ENCODE results near the gene KLK15.

The KLK15 gene

DNA sequence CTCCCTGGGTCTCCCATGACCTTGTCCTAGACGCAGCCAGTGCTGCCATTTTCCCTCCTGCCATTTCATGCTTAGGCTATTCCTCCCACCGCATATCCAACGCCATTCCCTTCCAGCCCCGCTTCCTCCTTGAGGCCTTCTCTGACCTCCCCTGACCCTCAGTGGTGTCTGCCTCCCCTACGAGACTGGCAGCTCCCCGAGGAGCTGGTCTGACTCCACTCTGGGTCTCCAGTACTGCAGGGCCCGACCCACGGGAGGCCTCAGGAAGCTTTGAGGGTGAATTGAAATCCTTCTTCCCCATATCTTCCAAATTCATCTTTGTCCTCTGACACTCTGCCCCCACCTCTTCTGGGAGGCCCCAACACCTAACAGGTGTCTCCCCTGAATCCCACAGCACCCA lies 708 bp downstream of the KLK15 start:
- no peaks in the 10 kb centered on the region for H3K36me3 ChIP-seq (ENCODE audit: control insufficient read depth, insufficient read depth, low read length)
- H3K4me1 ChIP-seq (ENCODE audit: control insufficient read depth, insufficient read depth, low read length) = peaks cover 6% of the 10 kb centered on the region
- H3K27ac ChIP-seq (ENCODE audit: low read depth, low read length) = no peak overlapping the region
- no peak overlapping the region for H3K4me3 ChIP-seq (ENCODE audit: low read depth, low read length)
- H3K27me3 ChIP-seq (ENCODE audit: control insufficient read depth, insufficient read depth, low read length) = peaks cover 77% of the 10 kb centered on the region
- no peak overlapping the region for H3K9ac ChIP-seq (ENCODE audit: low read length)
- no peaks in the 10 kb centered on the region for H3K9me3 ChIP-seq (ENCODE audit: control insufficient read depth, insufficient read depth, low read depth, low read length)

DNA sequence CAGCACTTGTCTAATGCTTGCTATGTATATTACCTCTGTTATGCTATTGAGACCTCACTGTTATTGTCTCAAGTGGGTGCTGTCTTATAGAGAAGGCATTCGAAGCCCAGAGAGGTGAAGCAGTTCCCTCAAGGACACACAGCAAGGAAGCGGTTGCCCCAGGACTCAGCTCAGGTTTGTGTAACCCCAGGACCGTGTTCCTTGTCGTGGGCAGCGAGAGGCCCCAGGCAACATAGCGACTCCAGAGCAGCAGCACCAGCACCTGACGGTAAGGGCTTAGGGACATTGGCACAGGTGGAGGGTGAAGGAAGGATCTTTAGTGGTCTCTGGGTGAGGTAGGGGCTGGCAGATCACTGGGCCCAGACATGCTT lies 2.4 kb downstream of the KLK15 start:
- Histone ChIP-seq H3K9ac (ENCODE audit: low read length) (no peak overlapping the region), H3K27ac (ENCODE audit: low read depth, low read length) (no peak overlapping the region), H3K27me3 (ENCODE audit: control insufficient read depth, insufficient read depth, low read length) (peaks cover 77% of the 10 kb centered on the region), H3K4me3 (ENCODE audit: low read depth, low read length) (no peak overlapping the region), H3K4me1 (ENCODE audit: control insufficient read depth, insufficient read depth, low read length) (no peaks in the 10 kb centered on the region; the same call in 1 of the 2 replicates), H3K9me3 (ENCODE audit: control insufficient read depth, insufficient read depth, low read depth, low read length) (no peaks in the 10 kb centered on the region), H3K36me3 (ENCODE audit: control insufficient read depth, insufficient read depth, low read length) (no peaks in the 10 kb centered on the region)

DNA sequence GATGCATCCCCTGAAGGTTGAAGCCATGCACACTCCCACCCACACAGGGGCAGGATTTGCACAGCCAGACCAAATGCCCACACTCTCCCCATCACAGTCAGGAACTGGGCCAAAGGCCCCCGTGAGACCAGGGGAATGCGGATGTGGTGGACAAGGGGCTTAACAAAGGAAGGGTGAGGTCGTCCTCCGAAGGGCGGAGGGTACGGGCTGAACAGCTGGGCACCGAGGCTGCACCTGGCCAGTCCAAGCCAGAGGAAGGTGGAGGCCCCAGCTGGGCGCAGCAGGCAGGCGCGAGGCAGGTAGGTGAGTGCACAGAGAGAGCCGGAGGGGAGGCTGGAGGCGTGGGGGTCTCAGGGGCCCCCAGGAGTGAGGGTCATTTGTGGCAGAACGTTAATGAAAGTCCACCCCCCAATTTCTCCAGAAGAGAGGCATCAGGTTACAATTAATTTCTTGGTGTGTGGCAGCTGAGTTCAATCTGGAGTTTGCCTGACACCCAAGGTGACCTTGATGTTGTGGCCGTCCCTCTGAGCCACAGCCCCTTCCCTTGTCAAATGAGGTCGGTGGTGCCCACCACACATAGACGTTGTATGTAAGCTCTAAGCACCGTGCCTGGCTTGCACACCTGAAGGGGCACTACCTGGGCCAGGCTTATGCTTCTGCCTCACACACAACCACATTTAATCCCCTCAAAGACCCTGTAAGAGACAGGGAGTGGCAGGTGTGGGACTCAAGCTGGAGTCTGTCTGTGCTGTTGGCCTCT lies 2.9 kb downstream of the KLK15 start:
- peaks cover 77% of the 10 kb centered on the region for H3K27me3 ChIP-seq (ENCODE audit: control insufficient read depth, insufficient read depth, low read length)
- H3K27ac ChIP-seq (ENCODE audit: low read depth, low read length) = no peak overlapping the region
- H3K4me3 ChIP-seq (ENCODE audit: low read depth, low read length) = no peak overlapping the region
- H3K9me3 ChIP-seq (ENCODE audit: control insufficient read depth, insufficient read depth, low read depth, low read length) = no peaks in the 10 kb centered on the region
- no peak overlapping the region for H3K9ac ChIP-seq (ENCODE audit: low read length)
- no peaks in the 10 kb centered on the region for H3K36me3 ChIP-seq (ENCODE audit: control insufficient read depth, insufficient read depth, low read length)
- H3K4me1 ChIP-seq (ENCODE audit: control insufficient read depth, insufficient read depth, low read length) = no peaks in the 10 kb centered on the region

DNA sequence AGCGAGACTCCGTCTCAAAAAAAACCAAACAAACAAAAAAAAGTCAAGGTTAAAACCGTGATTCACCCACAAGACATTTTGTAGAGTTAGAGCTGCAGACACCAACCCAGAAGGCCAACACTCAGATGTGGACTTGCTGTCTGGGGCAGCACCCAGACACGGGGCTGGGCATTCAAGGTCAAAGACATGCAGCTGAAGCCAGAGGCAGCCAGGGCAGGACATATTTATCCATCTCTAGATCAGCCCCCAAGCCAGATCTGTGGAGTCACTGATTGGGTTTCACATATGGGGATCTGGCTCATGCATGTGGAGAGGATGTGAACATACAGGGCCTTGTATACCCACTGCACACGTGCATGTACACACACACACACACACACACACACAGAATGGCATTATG lies 3.6 kb downstream of the KLK15 start:
- no peaks in the 10 kb centered on the region for H3K4me1 ChIP-seq (ENCODE audit: control insufficient read depth, insufficient read depth, low read length)
- H3K4me3 ChIP-seq (ENCODE audit: low read depth, low read length) = no peak overlapping the region
- H3K27me3 ChIP-seq (ENCODE audit: control insufficient read depth, insufficient read depth, low read length) = peaks cover 76% of the 10 kb centered on the region
- no peak overlapping the region for H3K27ac ChIP-seq (ENCODE audit: low read depth, low read length)
- no peaks in the 10 kb centered on the region for H3K36me3 ChIP-seq (ENCODE audit: control insufficient read depth, insufficient read depth, low read length)
- no peaks in the 10 kb centered on the region for H3K9me3 ChIP-seq (ENCODE audit: control insufficient read depth, insufficient read depth, low read depth, low read length)
- no peak overlapping the region for H3K9ac ChIP-seq (ENCODE audit: low read length)

DNA sequence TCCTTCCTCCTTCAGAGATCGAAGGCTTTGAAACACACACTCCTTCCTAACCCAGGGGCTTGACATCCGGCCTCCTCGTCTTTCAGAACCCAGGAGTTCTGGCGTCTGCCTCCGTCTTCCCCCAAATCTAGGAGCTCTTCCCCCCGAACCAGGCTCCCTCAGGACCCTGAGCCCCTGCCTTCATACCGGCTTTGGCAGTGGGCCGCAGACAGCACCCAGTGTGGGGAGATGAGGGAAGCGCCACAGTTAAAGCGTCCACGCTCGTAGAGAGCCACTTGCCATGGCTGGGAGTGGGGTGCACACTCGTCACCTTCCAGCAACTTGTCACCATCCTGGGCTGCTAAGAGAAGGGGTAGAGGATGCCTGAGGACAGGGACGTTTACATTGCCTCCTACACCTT lies 5.9 kb downstream of the KLK15 start:
- peaks cover 77% of the 10 kb centered on the region for H3K27me3 ChIP-seq (ENCODE audit: control insufficient read depth, insufficient read depth, low read length)
- H3K4me1 ChIP-seq (ENCODE audit: control insufficient read depth, insufficient read depth, low read length) = no peaks in the 10 kb centered on the region
- no peak overlapping the region for H3K9ac ChIP-seq (ENCODE audit: low read length)
- no peaks in the 10 kb centered on the region for H3K9me3 ChIP-seq (ENCODE audit: control insufficient read depth, insufficient read depth, low read depth, low read length)
- no peak overlapping the region for H3K4me3 ChIP-seq (ENCODE audit: low read depth, low read length)
- H3K36me3 ChIP-seq (ENCODE audit: control insufficient read depth, insufficient read depth, low read length) = no peaks in the 10 kb centered on the region
- no peak overlapping the region for H3K27ac ChIP-seq (ENCODE audit: low read depth, low read length)

DNA sequence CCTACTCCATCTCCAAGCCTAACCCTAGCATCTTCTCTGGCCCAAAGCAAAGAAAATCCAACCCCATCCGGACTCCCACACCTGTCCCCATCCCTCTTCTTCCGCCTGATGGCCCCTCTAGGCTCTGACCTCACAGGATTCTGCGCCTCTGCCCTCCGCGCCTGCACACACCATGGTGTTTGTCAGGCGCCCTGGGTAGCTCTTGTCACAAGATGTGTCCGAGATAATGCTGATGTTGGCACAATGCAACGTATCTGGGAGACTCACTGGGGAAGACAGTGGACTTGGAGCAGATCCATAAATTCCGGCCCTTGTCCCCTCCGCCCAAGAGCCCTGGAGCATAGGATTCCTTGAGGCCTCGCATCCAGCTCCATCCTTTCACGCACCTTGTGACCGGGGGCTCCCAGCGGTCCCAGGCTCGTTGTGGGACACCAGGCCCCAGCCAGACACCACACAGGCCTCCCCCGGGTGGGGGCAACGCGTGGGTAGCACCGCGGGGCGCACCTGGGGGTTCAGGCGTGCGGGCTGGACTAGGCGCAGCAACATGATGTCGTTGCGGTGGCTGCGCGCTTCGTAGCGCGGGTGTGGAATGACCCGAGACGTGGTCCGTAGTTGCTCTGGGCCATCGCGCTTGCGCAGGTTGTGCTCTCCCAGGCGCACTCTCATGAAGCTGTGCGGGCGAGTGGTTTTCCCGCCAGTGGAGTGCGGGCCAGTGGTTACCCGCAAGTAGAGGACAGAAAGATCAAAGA lies 6.7 kb downstream of the KLK15 start:
- Histone ChIP-seq H3K4me1 (ENCODE audit: control insufficient read depth, insufficient read depth, low read length) (peaks cover 2% of the 10 kb centered on the region; the same call in 1 of the 2 replicates), H3K9ac (ENCODE audit: low read length) (no peak overlapping the region), H3K27me3 (ENCODE audit: control insufficient read depth, insufficient read depth, low read length) (peaks cover 83% of the 10 kb centered on the region), H3K4me3 (ENCODE audit: low read depth, low read length) (no peak overlapping the region), H3K9me3 (ENCODE audit: control insufficient read depth, insufficient read depth, low read depth, low read length) (no peaks in the 10 kb centered on the region), H3K36me3 (ENCODE audit: control insufficient read depth, insufficient read depth, low read length) (no peaks in the 10 kb centered on the region), H3K27ac (ENCODE audit: low read depth, low read length) (no peak overlapping the region)

DNA sequence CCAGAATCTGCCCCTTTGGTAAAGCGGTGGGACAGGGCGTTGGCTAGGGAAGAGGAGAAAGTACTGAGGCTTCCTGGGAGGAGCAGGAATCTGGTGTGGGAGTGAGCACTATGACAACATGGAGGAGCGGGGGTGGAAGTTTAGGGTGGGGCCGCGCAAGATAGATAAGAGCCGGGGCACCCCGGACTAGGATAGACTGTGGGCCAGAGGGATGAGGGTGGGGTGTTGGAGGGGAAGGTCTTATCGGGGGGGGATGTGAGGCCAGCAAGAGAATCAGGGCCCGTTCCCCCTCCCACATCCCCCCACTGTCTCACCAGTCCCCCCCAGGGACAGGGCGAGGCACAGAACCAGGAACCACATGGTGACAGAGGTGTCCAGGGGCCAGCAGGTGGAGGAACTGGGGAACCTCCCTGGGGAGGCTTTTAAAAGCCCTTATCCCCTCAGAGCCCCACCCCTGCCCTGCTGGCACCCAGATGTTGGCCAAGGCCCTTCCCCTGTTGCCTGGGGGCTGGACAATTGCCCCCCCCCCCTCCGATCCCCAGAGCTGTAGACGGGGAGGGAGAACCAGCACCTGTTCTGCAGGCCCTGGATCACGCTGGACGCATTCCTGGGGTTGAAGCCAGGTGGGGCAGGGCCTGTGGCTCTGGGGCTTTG lies 9.9 kb downstream of the KLK15 start, which contains the start of gene KLK1:
KLK1 (minus strand) TSS at position 399 of the 654 bp plus-strand sequence; CDS start at position 360, 39 bp downstream.
- peaks cover 96% of the 10 kb centered on the region for H3K27me3 ChIP-seq (ENCODE audit: control insufficient read depth, insufficient read depth, low read length)
- no peak within 1 kb of the TSS for H3K27ac ChIP-seq (ENCODE audit: low read depth, low read length)
- no peak within 1 kb of the TSS for H3K9ac ChIP-seq (ENCODE audit: low read length)
- no peaks in the 10 kb centered on the region for H3K36me3 ChIP-seq (ENCODE audit: control insufficient read depth, insufficient read depth, low read length)
- H3K4me3 ChIP-seq (ENCODE audit: low read depth, low read length) = no peak within 1 kb of the TSS
- no peaks in the 10 kb centered on the region for H3K9me3 ChIP-seq (ENCODE audit: control insufficient read depth, insufficient read depth, low read depth, low read length)
- peaks cover 24% of the 10 kb centered on the region for H3K4me1 ChIP-seq (ENCODE audit: control insufficient read depth, insufficient read depth, low read length)

DNA sequence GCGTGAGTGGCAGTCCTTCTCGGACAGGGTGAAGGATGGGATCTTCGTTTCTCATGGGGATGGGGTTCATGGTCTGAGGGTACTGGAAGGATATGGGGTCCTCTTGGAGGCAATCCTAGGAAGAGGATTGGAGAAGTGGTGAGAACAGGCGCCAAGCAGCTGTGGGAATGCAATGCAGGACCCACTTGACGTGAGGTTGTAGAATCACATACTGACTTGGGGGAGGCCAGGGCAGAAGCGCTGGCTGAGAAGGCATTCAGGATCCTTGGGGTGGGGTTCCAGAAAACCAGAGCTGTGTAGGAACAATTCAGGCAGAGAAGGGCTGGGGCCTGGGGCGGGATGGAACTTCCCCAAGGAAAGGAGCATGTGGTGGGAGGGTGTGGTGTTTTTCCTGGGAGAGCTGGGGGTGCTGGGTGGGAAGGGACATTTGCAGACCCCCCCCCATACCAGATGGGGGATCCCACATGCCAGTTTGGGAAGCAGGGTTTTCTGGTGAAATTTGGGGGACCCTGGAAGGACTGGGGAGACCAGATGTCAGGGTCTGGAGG lies 10.6 kb downstream of the KLK15 start:
- no peaks in the 10 kb centered on the region for H3K9me3 ChIP-seq (ENCODE audit: control insufficient read depth, insufficient read depth, low read depth, low read length)
- H3K27ac ChIP-seq (ENCODE audit: low read depth, low read length) = no peak overlapping the region
- no peak overlapping the region for H3K4me3 ChIP-seq (ENCODE audit: low read depth, low read length)

DNA sequence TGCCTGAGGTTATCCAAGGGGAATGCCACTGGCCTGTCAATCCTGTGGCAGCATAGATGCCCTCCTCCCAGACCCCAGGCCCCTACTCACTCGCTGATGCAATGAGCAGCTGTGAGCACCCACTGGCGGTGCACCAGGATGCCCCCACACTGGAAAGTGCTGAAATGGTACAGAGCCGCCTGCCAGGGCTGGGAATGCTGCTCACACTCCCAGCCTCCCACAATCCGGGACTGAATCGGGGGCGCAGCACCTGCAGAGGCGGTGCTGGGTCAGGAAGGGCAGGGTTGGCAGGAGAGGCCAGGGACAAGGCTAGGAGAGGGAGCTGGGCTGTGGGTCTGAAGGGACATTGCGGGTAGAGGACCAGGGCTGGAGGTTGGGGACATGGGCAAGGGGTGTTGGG lies 11.8 kb downstream of the KLK15 start:
- peaks cover 31% of the 10 kb centered on the region for H3K4me1 ChIP-seq (ENCODE audit: control insufficient read depth, insufficient read depth, low read length)
- H3K27me3 ChIP-seq (ENCODE audit: control insufficient read depth, insufficient read depth, low read length) = peaks cover 90% of the 10 kb centered on the region
- no peaks in the 10 kb centered on the region for H3K9me3 ChIP-seq (ENCODE audit: control insufficient read depth, insufficient read depth, low read depth, low read length)
- no peak overlapping the region for H3K4me3 ChIP-seq (ENCODE audit: low read depth, low read length)
- no peaks in the 10 kb centered on the region for H3K36me3 ChIP-seq (ENCODE audit: control insufficient read depth, insufficient read depth, low read length)
- H3K9ac ChIP-seq (ENCODE audit: low read length) = no peak overlapping the region
- no peak overlapping the region for H3K27ac ChIP-seq (ENCODE audit: low read depth, low read length)

More for the DNA sequence above, 10.6 kb downstream of the KLK15 start:
- H3K27me3 ChIP-seq (ENCODE audit: control insufficient read depth, insufficient read depth, low read length) = peaks cover 92% of the 10 kb centered on the region
- peaks cover 27% of the 10 kb centered on the region for H3K4me1 ChIP-seq (ENCODE audit: control insufficient read depth, insufficient read depth, low read length)
- H3K9ac ChIP-seq (ENCODE audit: low read length) = no peak overlapping the region
- H3K36me3 ChIP-seq (ENCODE audit: control insufficient read depth, insufficient read depth, low read length) = no peaks in the 10 kb centered on the region

DNA sequence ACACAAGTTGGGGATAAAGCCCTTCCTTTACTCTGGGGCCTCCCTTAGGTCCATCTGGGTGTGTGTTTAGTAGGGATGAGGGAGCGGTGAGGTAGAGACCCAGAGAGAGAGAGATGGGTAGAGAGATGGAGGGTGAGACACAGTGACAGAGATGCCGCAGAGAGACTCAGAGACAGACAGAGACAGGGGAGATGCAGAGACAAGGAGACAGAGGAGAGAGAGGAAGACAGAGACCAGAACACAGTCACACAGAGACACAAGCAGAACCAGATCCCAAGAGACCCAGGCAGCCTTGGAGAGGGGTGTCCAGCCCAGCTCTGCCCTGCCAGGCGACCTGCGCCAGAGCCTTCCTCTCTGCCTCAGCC lies 12.1 kb downstream of the KLK15 start:
- H3K9me3 ChIP-seq (ENCODE audit: control insufficient read depth, insufficient read depth, low read depth, low read length) = no peaks in the 10 kb centered on the region
- peaks cover 31% of the 10 kb centered on the region for H3K4me1 ChIP-seq (ENCODE audit: control insufficient read depth, insufficient read depth, low read length)
- peaks cover 90% of the 10 kb centered on the region for H3K27me3 ChIP-seq (ENCODE audit: control insufficient read depth, insufficient read depth, low read length)
- H3K36me3 ChIP-seq (ENCODE audit: control insufficient read depth, insufficient read depth, low read length) = no peaks in the 10 kb centered on the region
- H3K27ac ChIP-seq (ENCODE audit: low read depth, low read length) = no peak overlapping the region
- no peak overlapping the region for H3K9ac ChIP-seq (ENCODE audit: low read length)
- H3K4me3 ChIP-seq (ENCODE audit: low read depth, low read length) = peak overlapping the region; percentile 47
